ENCODE measurements around the gene CCDC190. TPM values are rescaled to one million over a fixed set of nuclear protein-coding genes. Genes with fewer than 3 reads are reported as not detected.
"Not testable (repeated sequence)": the region's sequence is repeated elsewhere in the genome, so short reads cannot be mapped to it uniquely, and the experiment has no call there.

Gene CCDC190
- total RNA-seq, 1 donor from 2014 or later = not detected

- H3K9me3 ChIP-seq (ENCODE audit: low read depth) = no peaks in the 10 kb centered on the region
- H3K9ac ChIP-seq = no peak overlapping the region
- H3K4me3 Mint-ChIP-seq = no peak overlapping the region
- H3K4me1 ChIP-seq = no peaks in the 10 kb centered on the region
- H3K27ac ChIP-seq = no peak overlapping the region
- H3K36me3 Mint-ChIP-seq = no peaks in the 10 kb centered on the region
- no peaks in the 10 kb centered on the region for H3K9me3 Mint-ChIP-seq
- TF ChIP-seq EZH2 (IDR thresholded peaks at IDR 0.05) = no peak
- no peak for TF ChIP-seq CTCF (IDR thresholded peaks at IDR 0.05)
- TF ChIP-seq EZH2phosphoT487 (IDR thresholded peaks at IDR 0.05) = no peak
- H3F3A ChIP-seq (ENCODE audit: low read depth) = no peaks in the 10 kb centered on the region
- no peak overlapping the region for H2AFZ ChIP-seq (replicated peaks)
- H3K4me1 Mint-ChIP-seq = peaks cover 4% of the 10 kb centered on the region
- H3K27ac Mint-ChIP-seq = no peak overlapping the region
- no peak overlapping the region for H3K4me2 ChIP-seq
- H4K20me1 ChIP-seq (ENCODE audit: low read depth) = no peaks in the 10 kb centered on the region
- no peak overlapping the region for H3K4me3 ChIP-seq
- H3K79me2 ChIP-seq (ENCODE audit: low read depth) = no peaks in the 10 kb centered on the region
- no peaks in the 10 kb centered on the region for H3K27me3 ChIP-seq
- peaks cover 3% of the 10 kb centered on the region for H3K27me3 Mint-ChIP-seq (ENCODE audit: insufficient read depth, low read depth)
- no peak for DNase-seq (ENCODE audit: low spot score)
- no peaks in the 10 kb centered on the region for H3K36me3 ChIP-seq
Observed at GRCh38 chr1:162881590-162881989, 20.6 kb upstream of the CCDC190 start.

GRCh38 chr1:162880617-162881016, 19.6 kb upstream of the CCDC190 start:
- not testable (repeated sequence) for H4K20me1 ChIP-seq (ENCODE audit: low read depth); DNase-seq (ENCODE audit: low spot score); H3K27me3 Mint-ChIP-seq (ENCODE audit: insufficient read depth, low read depth); H2AFZ ChIP-seq (replicated peaks); H3K4me3 ChIP-seq; H3K27me3 ChIP-seq; H3K27ac ChIP-seq; H3F3A ChIP-seq (ENCODE audit: low read depth); H3K4me1 ChIP-seq; H3K79me2 ChIP-seq (ENCODE audit: low read depth); H3K36me3 ChIP-seq; H3K27ac Mint-ChIP-seq; H3K9ac ChIP-seq; H3K9me3 Mint-ChIP-seq; H3K36me3 Mint-ChIP-seq; H3K4me2 ChIP-seq; H3K9me3 ChIP-seq (ENCODE audit: low read depth); H3K4me3 Mint-ChIP-seq; H3K4me1 Mint-ChIP-seq

GRCh38 chr1:162878000-162878596, 17.1 kb upstream of the CCDC190 start:
- H3K4me2 ChIP-seq = no peak overlapping the region
- H3K36me3 ChIP-seq = no peaks in the 10 kb centered on the region
- H3K9me3 Mint-ChIP-seq = no peaks in the 10 kb centered on the region
- no peaks in the 10 kb centered on the region for H3F3A ChIP-seq (ENCODE audit: low read depth)
- peaks cover 3% of the 10 kb centered on the region for H3K27me3 Mint-ChIP-seq (ENCODE audit: insufficient read depth, low read depth)
- H3K36me3 Mint-ChIP-seq = no peaks in the 10 kb centered on the region
- no peak overlapping the region for H3K4me3 Mint-ChIP-seq
- H3K27ac Mint-ChIP-seq = no peak overlapping the region
- no peak overlapping the region for H3K9ac ChIP-seq
- no peaks in the 10 kb centered on the region for H3K4me1 Mint-ChIP-seq
- peak; percentile 73 for DNase-seq (ENCODE audit: low spot score)
- no peaks in the 10 kb centered on the region for H3K79me2 ChIP-seq (ENCODE audit: low read depth)
- H3K27me3 ChIP-seq = no peaks in the 10 kb centered on the region
- H3K9me3 ChIP-seq (ENCODE audit: low read depth) = no peaks in the 10 kb centered on the region
- TF ChIP-seq EZH2 (IDR thresholded peaks at IDR 0.05) = no peak
- TF ChIP-seq CTCF (IDR thresholded peaks at IDR 0.05) = peak; percentile 90
- H3K4me1 ChIP-seq = no peaks in the 10 kb centered on the region
- no peak overlapping the region for H3K27ac ChIP-seq
- no peaks in the 10 kb centered on the region for H4K20me1 ChIP-seq (ENCODE audit: low read depth)
- H2AFZ ChIP-seq (replicated peaks) = no peak overlapping the region
- H3K4me3 ChIP-seq = no peak overlapping the region

- no peaks in the 10 kb centered on the region for H3K36me3 Mint-ChIP-seq
- Histone ChIP-seq H3K79me2 (ENCODE audit: low read depth) (no peaks in the 10 kb centered on the region), H2AFZ (replicated peaks) (no peak overlapping the region), H3K9ac (no peak overlapping the region), H4K20me1 (ENCODE audit: low read depth) (no peaks in the 10 kb centered on the region), H3F3A (ENCODE audit: low read depth) (no peaks in the 10 kb centered on the region), H3K27me3 (no peaks in the 10 kb centered on the region), H3K27ac (no peak overlapping the region), H3K4me2 (no peak overlapping the region), H3K4me1 (no peaks in the 10 kb centered on the region), H3K36me3 (no peaks in the 10 kb centered on the region), H3K9me3 (ENCODE audit: low read depth) (no peaks in the 10 kb centered on the region), H3K4me3 (no peak overlapping the region)
- no peak for DNase-seq (ENCODE audit: low spot score)
- H3K27ac Mint-ChIP-seq = no peak overlapping the region
- no peaks in the 10 kb centered on the region for H3K9me3 Mint-ChIP-seq
- peaks cover 3% of the 10 kb centered on the region for H3K27me3 Mint-ChIP-seq (ENCODE audit: insufficient read depth, low read depth)
- TF ChIP-seq EZH2phosphoT487 (IDR thresholded peaks at IDR 0.05) (no peak), CTCF (IDR thresholded peaks at IDR 0.05) (no peak), EZH2 (IDR thresholded peaks at IDR 0.05) (no peak)
- no peak overlapping the region for H3K4me3 Mint-ChIP-seq
- no peaks in the 10 kb centered on the region for H3K4me1 Mint-ChIP-seq
Observed at GRCh38 chr1:162877412-162877811, 16.4 kb upstream of the CCDC190 start.
